DND-41 (cell line): ENCODE results near the gene SV2B.

ENCODE experiments used
- CTCF ChIP-seq: IDR thresholded peaks from 2 replicates; pipeline ENCODE4 v1.5.1; 2012; ENCODE audit warnings: borderline replicate concordance, low read length, moderate library complexity, mild to moderate bottlenecking; ENCODE audit not compliant: poor library complexity, severe bottlenecking; ENCODE audit errors: extremely low read depth
- EZH2 ChIP-seq: IDR thresholded peaks from 3 replicates; pipeline ENCODE4 v1.6.1; 2012; ENCODE audit warnings: borderline replicate concordance, low read depth, mild to moderate bottlenecking, moderate library complexity, low read length, inconsistent platforms; ENCODE audit not compliant: severe bottlenecking

GRCh38 chr15:91227766-91228165, 127.7 kb downstream of the SV2B start:
- no peak for TF ChIP-seq CTCF
- TF ChIP-seq EZH2: no peak
